ENCODE data around the gene TRIM47. TPM values are rescaled to one million over a fixed set of nuclear protein-coding genes. Genes with fewer than 3 reads are reported as not detected.

The TRIM47 gene
- total RNA-seq, 1 experiment from 2014 or later: 0.95 TPM

DNA sequence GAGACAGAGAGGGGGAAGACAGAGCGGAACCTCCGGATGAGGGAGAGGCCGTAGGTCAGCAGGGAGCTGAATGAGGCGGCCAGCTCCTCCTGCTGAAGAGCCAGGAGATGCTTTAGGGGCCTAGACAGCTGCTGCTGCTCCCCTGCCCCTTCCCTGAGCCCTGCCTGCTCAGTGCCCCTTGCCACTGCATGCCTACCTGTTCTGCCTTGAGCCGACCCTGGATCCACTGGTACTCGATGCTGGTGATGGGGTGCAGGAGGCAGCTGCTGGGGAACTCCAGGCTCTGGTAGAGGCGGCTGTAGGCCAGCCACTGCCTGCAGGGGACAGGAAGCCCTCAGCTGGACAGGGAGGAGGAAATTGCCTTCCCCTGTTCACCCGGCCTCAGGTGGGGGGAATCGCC lies 41.8 kb downstream of the TRIM47 start:
- ChIA-PET CTCF (interaction anchor here (0.8 kb wide), 1 partner anchor 163 kb away, joined by 3 read pairs; no protein-coding TSS in a partner anchor), POLR2A (ENCODE audit: low non-redundant PET) (no interaction called here)
- Histone ChIP-seq H3K4me1 (ENCODE audit: insufficient read depth, low read length, poor library complexity, severe bottlenecking) (peaks cover 9% of the 10 kb centered on the region), H3K36me3 (ENCODE audit: insufficient read depth, low read length, poor library complexity, severe bottlenecking) (no peaks in the 10 kb centered on the region), H3K9me3 (ENCODE audit: low read depth, low read length, poor library complexity, severe bottlenecking) (no peaks in the 10 kb centered on the region), H3K4me3 (ENCODE audit: low read depth, low read length, poor library complexity, severe bottlenecking) (no peak overlapping the region), H3K27ac (ENCODE audit: low read depth, low read length, poor library complexity, severe bottlenecking) (no peak overlapping the region), H3K27me3 (replicated peaks; ENCODE audit: insufficient read depth, low read depth, low read length, poor library complexity) (no peaks in the 10 kb centered on the region)
- intact Hi-C loops (cut with micrococcal nuclease; ENCODE audit: unreplicated experiment): no loop called here
- no TSS peak for BruUV-seq (replicated peaks)
- DNase-seq (ENCODE audit: low spot score): no peak
- TF ChIP-seq EZH2 (IDR thresholded peaks at IDR 0.05; ENCODE audit: borderline replicate concordance, low read depth, low read length, poor library complexity, severe bottlenecking) (no peak), CTCF (conservative IDR thresholded peaks at IDR 0.05; ENCODE audit: low read depth, low read length) (no peak)

- H3K4me3 ChIP-seq (ENCODE audit: low read depth, low read length, poor library complexity, severe bottlenecking): peak overlapping the region; percentile 34
- H3K36me3 ChIP-seq (ENCODE audit: insufficient read depth, low read length, poor library complexity, severe bottlenecking): no peaks in the 10 kb centered on the region
- H3K27me3 ChIP-seq (replicated peaks; ENCODE audit: insufficient read depth, low read depth, low read length, poor library complexity): no peaks in the 10 kb centered on the region
- TF ChIP-seq CTCF (conservative IDR thresholded peaks at IDR 0.05; ENCODE audit: low read depth, low read length): no peak
- TF ChIP-seq EZH2 (IDR thresholded peaks at IDR 0.05; ENCODE audit: borderline replicate concordance, low read depth, low read length, poor library complexity, severe bottlenecking): no peak
- BruUV-seq (replicated peaks): no TSS peak
- no peak for DNase-seq (ENCODE audit: low spot score)
- peaks cover 9% of the 10 kb centered on the region for H3K4me1 ChIP-seq (ENCODE audit: insufficient read depth, low read length, poor library complexity, severe bottlenecking)
- ChIA-PET POLR2A (ENCODE audit: low non-redundant PET) (no interaction called here), CTCF (interaction anchor here (1.2 kb wide), 1 partner anchor 11 kb away, joined by 3 read pairs; no protein-coding TSS in a partner anchor)
- no peak overlapping the region for H3K27ac ChIP-seq (ENCODE audit: low read depth, low read length, poor library complexity, severe bottlenecking)
- intact Hi-C loops (cut with micrococcal nuclease; ENCODE audit: unreplicated experiment): no loop called here
- no peaks in the 10 kb centered on the region for H3K9me3 ChIP-seq (ENCODE audit: low read depth, low read length, poor library complexity, severe bottlenecking)
Observed at GRCh38 chr17:75835654-75835987, 42.8 kb downstream of the TRIM47 start.

- POLR2A ChIA-PET (ENCODE audit: low non-redundant PET): no interaction called here
- H3K4me3 ChIP-seq (ENCODE audit: low read depth, low read length, poor library complexity, severe bottlenecking): peak overlapping the region; percentile 34
- peak; percentile 72 for DNase-seq (ENCODE audit: low spot score)
- no peaks in the 10 kb centered on the region for H3K36me3 ChIP-seq (ENCODE audit: insufficient read depth, low read length, poor library complexity, severe bottlenecking)
- TF ChIP-seq CTCF (conservative IDR thresholded peaks at IDR 0.05; ENCODE audit: low read depth, low read length) (no peak), EZH2 (IDR thresholded peaks at IDR 0.05; ENCODE audit: borderline replicate concordance, low read depth, low read length, poor library complexity, severe bottlenecking) (no peak)
- intact Hi-C loops (cut with micrococcal nuclease; ENCODE audit: unreplicated experiment): no loop called here
- no TSS peak for BruUV-seq (replicated peaks)
- CTCF ChIA-PET: interaction anchor here (0.5 to 1.2 kb wide), 2 partner anchors 12 to 39 kb away, joined by 3 to 5 read pairs; no protein-coding TSS in a partner anchor
- no peaks in the 10 kb centered on the region for H3K9me3 ChIP-seq (ENCODE audit: low read depth, low read length, poor library complexity, severe bottlenecking)
- H3K27me3 ChIP-seq (replicated peaks; ENCODE audit: insufficient read depth, low read depth, low read length, poor library complexity): no peaks in the 10 kb centered on the region
- H3K27ac ChIP-seq (ENCODE audit: low read depth, low read length, poor library complexity, severe bottlenecking): no peak overlapping the region
- H3K4me1 ChIP-seq (ENCODE audit: insufficient read depth, low read length, poor library complexity, severe bottlenecking): peaks cover 9% of the 10 kb centered on the region
Observed at GRCh38 chr17:75834928-75835653, 43.3 kb downstream of the TRIM47 start.

Data from A673 (cell line).